HFFc6 (cell line): Measurements from ENCODE around the gene MED13L. TPM values are rescaled to one million over a fixed set of nuclear protein-coding genes. Genes with fewer than 3 reads are reported as not detected.
A peak's percentile ranks its signal among the peaks of the same experiment; 100 is the strongest.

Experiments
- DNase-seq: peaks from one replicate; pipeline ENCODE4 v3.0.0-alpha.2; 2018
- H3K27ac Mint-ChIP-seq: 2 replicates; pipeline ENCODE4 v1.8.0; 2020; ENCODE audit warnings: mild to moderate bottlenecking, mixed read lengths
- H3K27me3 Mint-ChIP-seq: 2 replicates; pipeline ENCODE4 v1.8.0; 2021; ENCODE audit warnings: mild to moderate bottlenecking, moderate library complexity, mixed read lengths; ENCODE audit not compliant: insufficient read depth
- H3K36me3 Mint-ChIP-seq: 2 replicates; pipeline ENCODE4 v1.8.0; 2021; ENCODE audit warnings: low read depth, mixed read lengths
- H3K4me1 Mint-ChIP-seq: 2 replicates; pipeline ENCODE4 v1.8.0; 2020; ENCODE audit warnings: low read depth, mixed read lengths
- H3K4me3 Mint-ChIP-seq: 2 replicates; pipeline ENCODE4 v1.8.0; 2020; ENCODE audit warnings: mild to moderate bottlenecking, moderate library complexity, mixed read lengths
- H3K9me3 Mint-ChIP-seq: 2 replicates; pipeline ENCODE4 v1.8.0; 2020; ENCODE audit warnings: mild to moderate bottlenecking, mixed read lengths
- CTCF ChIP-seq: fragments of 200-600 bp; sonication (generic); IDR thresholded peaks from 2 replicates; pipeline ENCODE4 v1.5.0; 2021; ENCODE audit warnings: antibody characterized with exemption, mild to moderate bottlenecking
- total RNA-seq, 6 experiments: library from RNA; stranded (reverse); fragmentation: NEBNext Ultra II Directional; extraction: Animal tissue kit (Norgen Biotek cat#: 25700); gene quantifications; 2 replicates in 1 of 6; 3 replicates in 5 of 6; pipeline ENCODE4 v1.2.3, GENCODE V29; 2021

The MED13L gene
- total RNA-seq, 6 experiments from 2014 or later = 74.5 to 84.2 (median 77.7) TPM

- H3K27ac Mint-ChIP-seq = no peak overlapping the region
- peaks cover 13% of the 10 kb centered on the region for H3K36me3 Mint-ChIP-seq
- H3K4me3 Mint-ChIP-seq = no peak overlapping the region
- no peak for DNase-seq
- no peaks in the 10 kb centered on the region; the same call in 1 of the 2 replicates for H3K27me3 Mint-ChIP-seq
- no peak for TF ChIP-seq CTCF
- H3K9me3 Mint-ChIP-seq = no peaks in the 10 kb centered on the region
- peaks cover 24% of the 10 kb centered on the region for H3K4me1 Mint-ChIP-seq
Observed at GRCh38 chr12:115993737-115994136, 283.8 kb downstream of the MED13L start.

GRCh38 chr12:115990241-115990640 is 287.3 kb downstream of the MED13L start:
- H3K27ac Mint-ChIP-seq = no peak overlapping the region
- H3K36me3 Mint-ChIP-seq = peaks cover 20% of the 10 kb centered on the region
- peaks cover 5% of the 10 kb centered on the region for H3K27me3 Mint-ChIP-seq
- no peaks in the 10 kb centered on the region for H3K9me3 Mint-ChIP-seq
- TF ChIP-seq CTCF = no peak
- peaks cover 39% of the 10 kb centered on the region for H3K4me1 Mint-ChIP-seq
- H3K4me3 Mint-ChIP-seq = no peak overlapping the region; the same call in 1 of the 2 replicates
- DNase-seq = no peak

- H3K27ac Mint-ChIP-seq = peak overlapping the region; percentile 46
- no peaks in the 10 kb centered on the region for H3K9me3 Mint-ChIP-seq
- H3K36me3 Mint-ChIP-seq = peaks cover 20% of the 10 kb centered on the region
- no peak overlapping the region; the same call in 1 of the 2 replicates for H3K4me3 Mint-ChIP-seq
- H3K4me1 Mint-ChIP-seq = peaks cover 39% of the 10 kb centered on the region
- DNase-seq = no peak
- peaks cover 5% of the 10 kb centered on the region for H3K27me3 Mint-ChIP-seq
- TF ChIP-seq CTCF = no peak
Observed at GRCh38 chr12:115988625-115989563, 288.6 kb downstream of the MED13L start.

- Mint-ChIP-seq H3K27me3 (peaks cover 5% of the 10 kb centered on the region), H3K27ac (no peak overlapping the region), H3K9me3 (no peaks in the 10 kb centered on the region), H3K36me3 (peaks cover 20% of the 10 kb centered on the region), H3K4me3 (no peak overlapping the region), H3K4me1 (peaks cover 39% of the 10 kb centered on the region)
- no peak for DNase-seq
- TF ChIP-seq CTCF = no peak
Observed at GRCh38 chr12:115988212-115988611, 289.3 kb downstream of the MED13L start.

- H3K27ac Mint-ChIP-seq = no peak overlapping the region; the same call in 1 of the 2 replicates
- peaks cover 16% of the 10 kb centered on the region for H3K36me3 Mint-ChIP-seq
- H3K4me1 Mint-ChIP-seq = peaks cover 30% of the 10 kb centered on the region
- no peak for TF ChIP-seq CTCF
- H3K9me3 Mint-ChIP-seq = no peaks in the 10 kb centered on the region
- H3K27me3 Mint-ChIP-seq = peaks cover 5% of the 10 kb centered on the region
- DNase-seq = no peak
- no peak overlapping the region for H3K4me3 Mint-ChIP-seq
Observed at GRCh38 chr12:115984616-115985015, 292.9 kb downstream of the MED13L start.
